Left colon (tissue), 2 donors: Measurements from ENCODE around the gene ZNF787. TPM values are rescaled to one million over a fixed set of nuclear protein-coding genes. Genes with fewer than 3 reads are reported as not detected.

Experiments
- ATAC-seq: fragments of 200-7000 bp; cut with Tn5 transposase; one replicate; pipeline ENCODE4 v1.9.1; 2020; ENCODE audit warnings: mild to moderate bottlenecking, moderate library complexity
- DNase-seq, 2 donors: peaks; one replicate each; pipeline ENCODE4 v3.0.0-alpha.2; 2020
- intact Hi-C, 2 donors: fragments of 100-400 bp; cut with DNase I in 1 of 2; cut with micrococcal nuclease in 1 of 2; formaldehyde crosslinking; loops; one replicate each; pipeline versions ENCODE4 v1.11.2 to v1.14.0; 2022; cut with DNase I, micrococcal nuclease
- total RNA-seq, 2 donors: library from RNA; stranded (reverse); fragmentation: NEBNext Ultra II Directional; extraction: Animal tissue kit (Norgen Biotek cat#: 25700); gene quantifications; one replicate each; pipeline ENCODE4 v1.2.1, GENCODE V29; 2021
- donor health status: DM: no; HTN: no; CAD: no.
- donor health status: DM: yes; HTN: yes; CAD: no.

ZNF787 gene
- total RNA-seq, 2 donors from 2014 or later, result 56.6 to 59.9 TPM

DNA sequence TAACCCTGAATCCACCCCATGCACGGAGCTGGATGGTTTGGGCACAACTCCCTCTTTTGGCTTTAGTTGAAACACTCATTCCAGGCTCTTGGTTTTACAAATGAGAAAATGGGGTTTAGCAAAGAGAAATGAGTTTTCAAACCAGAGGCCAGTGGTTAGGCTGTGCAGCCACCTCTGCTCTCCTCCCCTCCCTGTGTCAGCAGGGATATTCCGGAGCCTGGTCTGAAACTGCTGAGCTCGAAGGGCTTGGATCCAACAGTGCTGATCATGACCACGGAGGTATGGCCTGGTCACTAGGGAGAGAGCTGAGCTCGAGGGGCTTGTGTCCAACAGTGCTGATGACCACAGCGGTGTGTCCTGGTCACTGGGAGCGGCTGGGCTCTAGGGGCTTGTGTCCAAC lies 41.5 kb downstream of the ZNF787 start:
- ATAC-seq (no peak), DNase-seq (no peak)
- intact Hi-C loops, result loop anchor here (10.0 kb wide), 2 partner anchors 95 to 275 kb away; partner anchors contain the start of gene GALP (in 1 of the 2)

DNA sequence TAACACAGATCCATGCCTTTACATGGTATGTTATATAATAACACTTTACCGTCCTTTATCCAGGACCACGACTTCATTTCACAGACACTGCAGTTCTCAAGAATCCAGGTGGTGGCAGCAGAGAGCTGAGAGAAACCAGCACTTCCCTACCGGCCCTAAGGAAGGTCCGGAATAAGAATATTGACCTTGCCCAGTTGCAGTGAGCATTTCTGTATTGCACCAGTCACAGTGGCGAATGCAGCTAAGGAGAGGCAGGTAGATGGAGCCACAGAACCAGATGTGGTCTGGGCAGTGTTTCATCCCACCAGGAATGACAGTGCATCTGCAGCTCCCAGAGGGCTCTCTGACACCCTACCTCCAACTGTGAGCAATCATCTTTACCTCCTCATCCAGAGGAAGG lies 44.6 kb downstream of the ZNF787 start:
- intact Hi-C loops, result loop anchor here (10.0 kb wide), 2 partner anchors 98 to 278 kb away; partner anchors contain the start of gene GALP (in 1 of the 2)
- DNase-seq (peak in 1 of 2 donors; percentile 64), ATAC-seq (peak; percentile 61)

DNA sequence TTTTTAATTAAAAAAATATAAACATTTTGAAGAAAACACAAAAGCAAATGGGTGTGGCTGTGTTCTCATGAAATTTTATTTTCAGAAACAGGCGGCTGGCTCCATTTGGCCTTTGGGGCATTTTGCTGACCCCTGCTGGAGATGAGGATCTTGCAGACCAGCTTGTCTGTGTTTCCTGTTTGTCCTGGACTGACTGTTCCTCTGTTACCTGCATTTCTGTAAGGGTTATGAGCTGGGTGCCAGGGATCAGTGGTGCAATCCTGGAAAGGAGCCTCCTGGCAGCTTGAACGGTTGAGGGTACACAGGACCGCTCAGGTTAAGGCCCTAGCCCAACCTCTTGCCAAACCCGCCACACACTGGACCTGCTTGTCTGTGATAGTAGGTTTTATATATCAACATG lies 49.9 kb downstream of the ZNF787 start:
- intact Hi-C loops, result loop anchor here (10.0 kb wide), 2 partner anchors 104 to 284 kb away; partner anchors contain the start of gene GALP (in 1 of the 2)
- peak; percentile 37 for ATAC-seq
- DNase-seq, result no peak

DNA sequence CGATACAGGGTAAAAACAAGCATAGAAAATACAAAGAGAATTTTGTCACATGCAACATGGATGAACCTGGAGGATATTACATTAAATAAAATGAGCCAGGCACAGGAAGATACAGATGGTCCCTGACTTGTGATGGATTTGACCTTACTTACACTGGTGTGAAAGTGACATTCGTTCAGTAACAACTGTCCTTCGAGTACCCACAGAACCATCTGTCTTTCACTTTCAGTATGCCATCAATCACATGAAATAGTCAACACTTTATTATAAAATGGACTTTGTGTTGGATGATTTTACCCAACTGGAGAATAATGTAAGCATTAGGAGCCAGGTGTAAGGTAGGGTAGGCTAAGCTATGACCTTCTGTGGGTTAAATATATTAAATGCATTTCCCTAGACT lies 51.5 kb downstream of the ZNF787 start:
- no peak for DNase-seq
- intact Hi-C loops, result loop anchor here (10.0 kb wide), 2 partner anchors 105 to 285 kb away; partner anchors contain the start of gene GALP (in 1 of the 2)
- no peak for ATAC-seq

DNA sequence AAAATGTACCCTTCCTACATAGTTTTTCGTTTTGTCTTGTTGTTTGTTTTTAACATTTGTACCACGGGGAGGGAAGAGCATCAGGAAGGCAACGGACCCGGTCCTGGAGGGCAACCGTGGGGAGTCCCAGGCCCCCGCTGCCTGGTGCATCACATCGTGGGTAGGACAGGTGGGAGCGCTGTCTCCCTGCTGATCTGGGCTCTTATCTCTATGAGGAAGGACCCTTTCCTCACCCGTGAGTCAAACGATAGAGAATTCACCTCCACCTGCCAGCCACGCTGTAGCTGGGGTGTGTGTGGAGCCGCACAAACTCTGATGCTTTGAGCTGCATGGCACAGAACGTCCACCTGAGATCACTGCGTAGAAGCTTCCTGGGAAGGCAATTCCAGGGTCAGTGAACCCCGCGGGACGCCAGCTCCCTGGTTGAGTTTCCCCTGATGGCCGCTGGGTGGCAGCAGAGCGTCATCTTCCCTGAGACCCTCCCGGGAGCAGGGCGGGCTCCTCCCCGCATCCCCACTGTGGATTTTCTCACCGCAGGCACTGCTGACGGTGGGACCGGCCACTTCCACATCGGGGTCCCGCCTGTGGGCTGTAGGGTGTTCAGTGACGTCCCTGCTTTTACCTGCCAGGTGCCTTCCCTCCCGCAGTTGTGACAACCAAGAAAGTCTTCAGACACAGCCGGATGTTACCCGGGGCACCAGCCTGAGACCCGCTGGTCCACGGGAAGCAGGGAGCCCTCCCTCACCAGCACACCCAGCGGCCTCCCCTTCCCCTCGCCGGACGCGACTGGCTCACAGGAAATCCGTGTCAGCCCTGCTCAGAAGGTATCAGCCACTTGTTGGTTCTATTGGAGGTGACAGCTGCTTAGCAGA lies 54.7 kb downstream of the ZNF787 start:
- intact Hi-C loops, result no loop called here
- ATAC-seq (peak; percentile 83), DNase-seq (peak in 1 of 2 donors; percentile 66)

DNA sequence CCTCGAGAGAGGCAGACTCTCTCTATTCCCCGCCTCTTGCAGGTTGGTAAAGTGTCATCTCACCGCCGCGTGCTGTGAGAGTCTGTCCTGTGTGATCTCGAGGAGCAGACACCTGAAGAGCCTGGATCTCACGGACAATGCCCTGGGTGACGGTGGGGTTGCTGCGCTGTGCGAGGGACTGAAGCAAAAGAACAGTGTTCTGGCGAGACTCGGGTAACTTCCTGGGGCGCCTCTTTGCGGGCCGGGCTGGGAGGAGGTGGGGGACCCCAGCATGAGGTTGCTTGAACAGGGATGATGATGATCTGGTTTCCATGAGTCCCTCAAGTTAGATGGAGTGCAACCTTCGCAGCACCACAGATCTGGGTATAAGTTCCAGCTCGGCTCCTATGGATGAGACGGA lies 67.5 kb downstream of the ZNF787 start:
- intact Hi-C loops, result no loop called here
- ATAC-seq, result no peak

More for the DNA sequence above, 67.5 kb downstream of the ZNF787 start:
- no peak for DNase-seq

Other genes with a start within 250 kb of the ZNF787 start
- not detected for gene NLRP13, start 189.0 kb downstream of the ZNF787 start, total RNA-seq
- not detected for gene NLRP8, start 173.5 kb downstream of the ZNF787 start, total RNA-seq
- gene NLRP5, start 134.5 kb downstream of the ZNF787 start, total RNA-seq, result not detected
- 10 to 100 TPM; 24.8 to 29.5 TPM for gene ZNF444, start 20.0 kb upstream of the ZNF787 start, total RNA-seq
- not detected for gene GALP, start 54.7 kb upstream of the ZNF787 start, total RNA-seq
- not detected for gene ZSCAN5B, start 76.5 kb upstream of the ZNF787 start, total RNA-seq
- gene ZSCAN5C, start 81.0 kb upstream of the ZNF787 start, total RNA-seq, result not detected
- gene EDDM13, start 151.5 kb upstream of the ZNF787 start, total RNA-seq, result not detected
- gene ZSCAN5A, start 193.5 kb upstream of the ZNF787 start, total RNA-seq, result 10 to 100 TPM in 1 of 2 donors, 1 to 10 TPM in 1; 9.4 to 19.6 TPM